NCI-H345 treated with DMSO at 0.1 percent for 48 hours (cell line): ENCODE data around the gene SELENOT.
"Not testable (repeated sequence)": the region's sequence is repeated elsewhere in the genome, so short reads cannot be mapped to it uniquely, and the experiment has no call there.

Experiments
- DNase-seq: peaks from one replicate; lab custom pipeline; 2025; ENCODE audit not compliant: unreplicated experiment; lab: John Stamatoyannopoulos, UW

The SELENOT gene, protein sequence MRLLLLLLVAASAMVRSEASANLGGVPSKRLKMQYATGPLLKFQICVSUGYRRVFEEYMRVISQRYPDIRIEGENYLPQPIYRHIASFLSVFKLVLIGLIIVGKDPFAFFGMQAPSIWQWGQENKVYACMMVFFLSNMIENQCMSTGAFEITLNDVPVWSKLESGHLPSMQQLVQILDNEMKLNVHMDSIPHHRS

DNA sequence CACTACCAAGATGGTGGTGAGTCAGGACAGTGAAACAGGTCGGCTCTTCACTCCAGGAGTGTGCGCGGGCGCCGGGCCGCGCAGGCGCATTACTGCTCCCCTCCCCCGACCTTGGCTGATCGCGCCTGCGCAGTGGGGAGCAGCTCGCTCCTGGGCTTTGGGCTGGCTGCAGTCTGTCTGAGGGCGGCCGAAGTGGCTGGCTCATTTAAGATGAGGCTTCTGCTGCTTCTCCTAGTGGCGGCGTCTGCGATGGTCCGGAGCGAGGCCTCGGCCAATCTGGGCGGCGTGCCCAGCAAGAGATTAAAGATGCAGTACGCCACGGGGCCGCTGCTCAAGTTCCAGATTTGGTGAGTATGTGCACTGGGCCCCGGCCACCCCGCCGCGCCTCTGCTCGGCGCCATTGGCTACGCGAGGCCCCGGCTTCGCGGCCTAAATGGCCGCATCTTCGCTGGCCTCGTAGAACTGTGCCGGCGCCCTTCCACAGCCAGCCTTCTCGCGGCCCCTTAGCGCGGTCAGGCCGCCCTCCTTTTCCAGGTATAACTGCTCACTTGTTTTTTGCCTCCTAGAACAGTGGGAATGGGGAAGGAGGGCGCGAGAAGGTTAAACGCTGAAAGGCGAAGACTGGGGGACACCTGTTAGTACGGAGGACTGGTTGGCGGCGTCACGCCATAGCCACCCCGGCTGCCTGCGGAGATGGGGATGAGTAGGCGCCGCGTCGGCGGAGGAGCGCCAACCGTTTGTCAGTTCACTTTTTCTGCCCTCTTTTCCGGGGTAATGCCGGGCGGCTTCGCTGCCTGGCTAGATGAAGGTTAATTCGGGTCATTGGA lies at the start of gene SELENOT:
TSS of gene SELENOT (plus strand) at position 169 of the 827 bp plus-strand sequence. CDS start at position 211, 42 bp downstream.
- DNase-seq: peak; percentile 82

DNA sequence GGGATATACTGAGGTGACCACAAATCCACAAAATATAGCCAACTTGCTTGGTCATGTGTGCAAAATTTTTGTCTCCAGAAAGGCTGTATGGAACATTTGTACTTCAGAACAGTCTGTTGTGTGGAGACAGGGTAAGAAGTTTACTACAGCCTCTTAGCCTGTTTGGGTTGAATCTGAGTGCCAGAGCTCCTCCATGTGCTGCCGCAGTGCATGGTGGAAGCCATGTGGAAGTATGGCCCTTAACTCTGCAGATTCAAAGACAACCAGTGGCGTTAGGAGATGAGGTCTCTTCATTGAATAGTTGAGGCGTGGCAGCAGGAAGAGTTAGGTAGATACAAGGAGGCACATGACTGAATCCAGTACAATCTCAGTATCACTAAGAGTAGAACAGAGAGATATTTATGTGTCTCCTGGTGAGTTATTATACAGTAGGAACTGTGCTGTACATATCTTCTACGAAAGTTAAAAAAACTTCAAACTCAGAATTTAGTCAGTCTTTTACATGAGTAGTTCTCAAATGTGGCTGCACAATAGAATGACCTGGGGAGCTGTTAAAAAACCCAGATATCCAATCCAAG lies 47.2 kb upstream of the SELENOT start:
- DNase-seq: no peak

DNA sequence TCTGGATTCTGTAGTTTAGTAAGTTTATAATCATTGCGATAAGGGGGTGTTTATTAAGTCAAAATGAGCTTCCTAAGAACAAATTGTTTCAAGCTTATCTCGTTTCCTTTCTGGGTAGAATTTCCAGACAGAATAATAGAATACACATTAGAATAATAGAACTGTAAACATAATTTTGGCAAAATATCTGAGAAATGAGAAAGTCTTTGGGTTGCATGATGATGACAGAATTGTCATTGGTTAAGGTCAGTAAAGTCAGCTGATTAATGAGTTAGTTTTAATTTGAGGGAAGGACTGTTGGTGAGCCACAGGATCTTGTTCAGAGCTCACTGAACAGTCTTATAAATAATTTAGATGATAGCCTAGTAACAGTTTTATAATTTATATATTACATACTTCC lies 46.3 kb upstream of the SELENOT start:
- DNase-seq: no peak

DNA sequence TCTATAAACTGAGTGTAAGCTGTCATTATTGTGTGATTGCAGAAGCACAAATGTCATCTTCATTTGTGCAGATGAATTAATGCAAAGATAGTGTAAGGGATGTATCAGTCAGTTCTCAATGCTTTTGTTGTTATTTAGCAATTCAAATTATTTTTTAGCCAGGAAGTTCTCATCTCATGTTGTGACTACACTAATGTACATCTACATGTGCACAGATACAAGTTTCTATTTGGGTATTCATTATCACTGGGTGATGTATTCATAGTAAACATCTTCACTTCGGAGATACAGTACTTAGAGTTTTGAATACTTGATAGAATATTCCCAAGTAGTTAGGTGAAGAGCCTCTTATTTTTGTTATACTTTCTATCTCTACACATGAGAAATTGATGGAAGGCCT lies 45.4 kb upstream of the SELENOT start:
- DNase-seq: no peak

DNA sequence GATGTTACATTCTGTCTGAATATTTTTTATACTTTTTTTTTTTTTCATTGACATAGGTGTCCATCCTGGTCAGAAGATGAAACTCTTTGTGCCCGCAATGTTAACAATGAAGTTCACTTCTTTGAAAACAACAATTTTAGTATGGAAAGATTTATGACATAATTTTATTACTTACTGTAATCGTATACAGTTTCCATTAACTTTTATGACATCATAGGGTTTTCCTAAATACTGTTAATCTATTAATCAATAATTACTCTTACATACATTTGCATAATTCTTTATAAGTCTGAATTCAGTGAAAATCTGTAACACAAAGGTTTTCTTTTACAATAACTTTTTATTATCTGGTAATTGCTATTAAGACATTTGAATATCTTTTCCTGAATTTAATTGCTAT lies 38.9 kb upstream of the SELENOT start:
- no peak for DNase-seq

DNA sequence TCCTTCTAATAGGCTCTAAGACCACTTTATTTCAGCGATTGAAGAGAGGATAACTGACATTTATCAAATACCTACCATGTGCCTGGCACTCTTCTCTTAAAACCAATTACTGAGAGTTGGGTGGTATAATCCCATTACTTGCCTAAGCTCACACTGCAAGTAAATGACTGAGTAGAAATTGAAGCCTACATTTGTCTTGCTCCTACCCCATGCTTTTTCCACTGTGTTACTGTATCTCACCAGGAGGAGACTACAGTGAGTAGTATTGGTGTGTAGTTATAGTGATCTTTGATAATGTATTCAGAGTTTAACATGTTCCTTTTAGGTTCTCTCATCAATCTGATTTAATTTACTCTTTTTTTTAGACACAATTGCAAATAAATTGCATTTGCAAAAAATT lies 35.8 kb upstream of the SELENOT start:
- no peak for DNase-seq

DNA sequence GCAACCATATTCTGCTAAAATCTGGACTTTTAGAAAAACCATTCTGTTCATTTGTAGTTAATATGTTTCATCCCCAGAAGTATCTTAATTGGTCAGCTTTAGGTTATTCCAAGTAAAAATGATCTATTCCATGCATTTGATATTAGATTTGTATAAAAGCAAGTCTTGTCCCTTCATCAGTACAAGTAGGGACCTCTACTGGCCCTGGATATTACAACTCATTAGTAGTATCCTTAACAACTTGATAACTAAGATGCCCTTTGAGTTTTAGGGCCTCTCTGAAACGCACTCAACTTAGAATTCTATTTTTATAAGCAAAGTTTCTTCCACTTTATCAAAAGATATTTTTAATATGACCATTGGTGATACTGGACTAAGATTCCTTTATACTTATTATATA lies 25.3 kb upstream of the SELENOT start:
- no peak for DNase-seq

DNA sequence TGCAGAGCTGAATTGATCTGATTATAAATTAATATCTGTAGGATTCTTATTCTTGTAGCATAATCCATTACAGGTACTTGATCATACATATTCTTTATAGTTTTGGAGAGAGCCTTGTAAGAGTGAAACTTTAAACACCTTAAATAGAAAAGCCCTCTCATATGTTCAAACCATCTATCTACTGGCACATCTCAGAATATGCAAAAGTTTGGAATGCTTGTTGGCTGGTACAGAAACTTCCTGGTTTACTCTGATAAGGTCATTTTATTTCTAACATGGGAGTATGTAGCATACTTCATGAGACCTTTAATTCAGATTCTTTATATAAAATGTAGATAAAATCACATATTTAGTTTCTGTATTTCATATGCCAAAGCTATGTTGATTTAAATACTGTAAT lies 21.9 kb upstream of the SELENOT start:
- DNase-seq: no peak

DNA sequence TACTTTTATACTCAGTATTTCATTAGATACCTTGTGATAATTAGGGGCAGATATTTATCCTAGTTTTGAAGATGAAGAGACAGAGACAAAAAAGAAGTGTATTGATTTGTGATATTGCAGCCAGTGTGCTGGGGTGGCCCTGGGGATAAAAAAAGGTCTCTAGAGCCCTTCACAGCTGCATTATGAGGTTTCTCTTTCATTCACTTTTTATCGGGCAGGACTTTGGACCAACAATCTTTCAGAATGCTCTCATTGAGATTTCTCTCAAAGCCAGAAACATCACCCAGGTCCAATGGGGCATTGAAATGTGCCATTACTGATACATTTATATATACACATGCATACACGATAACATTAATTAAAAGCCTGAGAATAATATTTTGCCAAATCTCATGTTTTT lies 20.5 kb upstream of the SELENOT start:
- no peak for DNase-seq

DNA sequence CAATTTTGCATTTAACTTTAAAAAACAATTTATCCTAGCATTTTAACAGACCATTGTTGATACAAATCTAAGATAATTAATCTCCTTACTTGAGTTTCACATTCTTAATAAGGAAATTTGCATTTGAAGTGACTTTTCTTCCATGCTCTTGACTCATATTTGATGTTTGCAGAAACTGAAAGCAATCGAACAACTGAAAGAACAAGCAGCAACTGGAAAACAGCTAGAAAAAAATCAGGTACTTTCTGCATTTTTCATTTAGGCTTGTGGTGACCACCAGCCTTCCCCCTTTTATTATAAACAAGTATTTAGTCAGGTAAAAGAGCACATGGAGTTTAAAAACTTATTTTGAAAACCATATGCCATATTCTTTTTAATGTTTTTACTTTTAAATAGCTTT lies 20.1 kb upstream of the SELENOT start:
- no peak for DNase-seq

DNA sequence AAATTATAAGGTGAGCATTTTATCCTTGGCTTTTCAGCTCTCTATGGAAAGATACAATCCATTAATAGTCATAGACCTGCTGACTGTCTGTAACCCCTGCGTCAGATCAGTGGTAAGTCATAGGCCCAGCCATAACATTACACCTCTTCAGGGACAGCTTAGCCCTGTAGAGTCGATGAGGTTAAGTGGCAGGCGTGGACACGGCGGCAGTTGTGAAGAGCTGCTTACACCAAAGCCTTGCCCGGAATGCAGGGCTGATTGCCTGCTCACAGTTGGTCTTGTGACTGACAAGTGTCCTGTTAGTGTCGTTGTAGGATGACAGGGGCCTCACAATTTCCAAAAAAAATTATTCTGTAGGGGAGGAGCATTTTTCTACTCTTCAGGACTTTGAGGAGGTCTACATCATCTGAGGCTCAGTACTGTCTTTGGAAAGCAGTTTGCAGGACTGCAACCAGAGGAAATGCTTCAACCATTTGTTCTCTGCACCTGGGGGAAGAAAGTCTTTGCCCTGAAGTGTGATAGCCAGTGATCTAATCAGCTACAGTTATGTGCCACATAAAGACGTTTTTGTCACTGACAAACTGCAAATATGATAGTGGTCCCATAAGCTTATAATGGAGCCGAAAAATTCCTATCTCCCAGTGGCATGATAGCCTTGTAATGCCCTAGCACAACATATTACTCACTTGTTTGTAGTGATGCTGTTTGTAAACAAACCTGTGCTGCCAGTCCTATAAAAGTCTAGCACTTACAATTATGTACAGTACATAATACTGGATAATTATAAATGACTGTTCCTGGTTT lies 14.9 kb upstream of the SELENOT start:
- DNase-seq: no peak

DNA sequence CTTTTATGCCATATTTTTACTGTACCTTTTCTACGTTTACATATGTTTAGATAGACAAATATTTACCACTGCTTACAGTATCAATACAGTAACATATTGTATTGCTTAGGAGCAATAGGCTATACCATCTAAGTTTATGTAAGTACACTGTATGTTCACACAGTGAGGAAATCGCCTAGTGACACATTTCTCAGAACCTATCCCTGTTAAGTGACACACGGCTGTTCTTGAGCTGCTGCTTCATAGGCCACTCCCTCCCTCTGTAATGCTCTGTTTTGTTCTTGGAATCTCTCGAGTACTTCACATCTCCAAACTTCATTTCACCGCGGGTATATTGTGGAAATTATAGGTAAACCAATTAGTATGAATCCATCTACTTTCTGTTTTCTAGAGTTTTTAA lies 13.4 kb upstream of the SELENOT start:
- no peak for DNase-seq

DNA sequence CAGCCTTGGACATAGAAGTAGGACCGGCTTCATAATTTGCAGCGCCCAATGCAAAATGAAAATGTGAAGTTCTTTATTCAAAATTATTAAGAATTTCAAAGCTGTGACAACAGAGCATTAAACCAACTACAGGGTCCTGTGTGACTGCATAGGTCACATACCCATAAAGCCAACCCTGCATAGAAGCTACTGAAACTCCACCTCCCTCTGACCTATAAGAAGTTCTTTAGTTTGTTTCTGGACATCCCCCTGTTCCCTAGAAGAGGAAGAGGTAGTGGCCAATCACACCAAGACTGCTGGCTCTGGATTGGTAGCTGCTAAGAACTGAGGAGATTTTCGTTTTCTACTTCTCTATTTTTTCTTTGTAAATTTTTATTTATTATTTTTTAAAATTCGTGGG lies 9.0 kb upstream of the SELENOT start:
- no peak for DNase-seq

DNA sequence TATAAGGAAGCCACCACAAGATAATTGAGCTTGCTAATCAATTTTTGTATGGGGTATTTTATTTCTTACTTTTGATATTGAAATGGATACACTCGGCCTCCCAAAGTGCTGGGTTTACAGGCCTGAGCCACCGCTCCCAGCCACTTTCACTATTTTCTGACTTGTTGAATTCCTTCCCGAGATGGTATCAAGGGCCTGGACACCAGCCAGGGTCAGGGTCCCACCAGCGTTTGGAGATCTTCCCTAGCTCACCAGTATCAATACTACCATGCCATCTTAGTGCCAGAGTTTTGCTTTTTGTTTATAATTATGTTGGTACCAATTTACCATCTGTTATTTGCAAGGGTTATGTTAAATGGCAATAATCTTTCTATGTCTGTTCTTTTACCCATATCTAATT lies 5.5 kb upstream of the SELENOT start:
- no peak for DNase-seq

DNA sequence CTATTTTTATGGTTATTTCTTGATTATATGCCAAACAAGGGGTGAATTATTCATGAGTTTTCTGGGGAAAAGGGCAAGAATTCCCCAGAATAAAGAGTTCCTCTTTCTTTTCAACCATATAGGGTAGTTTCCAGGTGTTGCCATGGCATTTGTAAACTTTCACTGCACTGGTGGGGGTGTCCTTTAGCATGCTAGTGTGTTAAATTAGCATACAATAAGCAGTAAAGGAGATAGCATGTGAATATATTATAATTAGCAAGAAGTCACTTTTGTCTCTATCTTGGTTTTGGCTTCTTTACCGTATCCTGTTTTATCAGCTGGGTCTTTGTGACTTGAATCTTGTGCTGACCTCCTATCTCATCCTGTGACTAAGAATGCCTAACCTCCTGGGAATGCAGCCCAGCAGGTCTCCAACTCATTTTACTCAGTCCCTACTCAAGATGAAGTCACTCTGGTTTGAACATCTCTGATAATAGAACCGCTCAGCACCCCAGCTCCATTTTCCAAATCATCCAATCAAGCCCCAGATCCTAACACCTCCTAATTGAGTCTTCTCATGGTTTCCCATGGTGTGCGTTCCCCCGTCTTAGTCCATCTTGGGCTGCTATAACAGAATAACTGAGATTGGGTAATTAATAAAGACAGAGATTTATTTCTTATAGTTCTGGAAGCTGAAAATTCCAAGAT lies 3.4 kb upstream of the SELENOT start:
- DNase-seq: no peak

DNA sequence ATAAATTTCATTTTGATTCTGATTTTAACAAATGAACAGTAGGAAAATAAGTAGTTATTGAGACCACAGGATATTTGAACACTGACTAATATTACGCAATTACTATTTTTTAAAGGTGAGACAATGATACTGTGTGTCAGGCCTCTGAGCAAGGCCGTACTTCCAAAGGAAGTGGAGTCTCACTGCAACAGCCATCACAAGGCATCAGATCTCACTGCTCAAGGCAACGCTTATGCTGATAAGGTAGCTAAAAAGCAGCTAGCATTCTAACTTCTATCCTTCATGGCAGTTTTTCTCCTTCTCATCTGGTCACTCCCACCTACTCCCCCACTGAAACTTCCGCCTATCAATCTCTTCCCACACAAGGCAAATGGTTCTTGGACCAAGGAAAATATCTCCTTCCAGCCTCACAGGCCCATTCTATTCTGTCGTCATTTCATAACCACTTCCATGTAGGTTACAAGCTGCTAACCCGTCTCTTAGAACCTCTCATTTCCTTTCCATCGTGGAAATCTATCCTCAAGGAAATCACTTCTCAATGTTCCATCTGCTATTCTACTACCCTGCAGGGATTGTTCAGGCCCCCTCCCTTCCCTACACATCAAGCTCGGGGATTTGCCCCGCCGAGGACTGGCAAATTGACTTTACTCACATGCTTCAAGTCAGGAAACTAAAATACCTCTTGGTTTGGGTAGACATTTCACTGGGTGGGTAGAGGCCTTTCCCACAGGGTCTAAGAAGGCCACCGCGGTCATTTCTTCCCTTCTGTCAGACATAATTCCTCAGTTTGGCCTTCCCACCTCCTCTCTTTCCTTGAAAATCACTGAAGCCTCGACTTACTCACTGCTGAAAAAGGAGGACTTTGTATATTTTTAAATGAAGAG lies 2.2 kb upstream of the SELENOT start:
- not testable (repeated sequence) for DNase-seq

DNA sequence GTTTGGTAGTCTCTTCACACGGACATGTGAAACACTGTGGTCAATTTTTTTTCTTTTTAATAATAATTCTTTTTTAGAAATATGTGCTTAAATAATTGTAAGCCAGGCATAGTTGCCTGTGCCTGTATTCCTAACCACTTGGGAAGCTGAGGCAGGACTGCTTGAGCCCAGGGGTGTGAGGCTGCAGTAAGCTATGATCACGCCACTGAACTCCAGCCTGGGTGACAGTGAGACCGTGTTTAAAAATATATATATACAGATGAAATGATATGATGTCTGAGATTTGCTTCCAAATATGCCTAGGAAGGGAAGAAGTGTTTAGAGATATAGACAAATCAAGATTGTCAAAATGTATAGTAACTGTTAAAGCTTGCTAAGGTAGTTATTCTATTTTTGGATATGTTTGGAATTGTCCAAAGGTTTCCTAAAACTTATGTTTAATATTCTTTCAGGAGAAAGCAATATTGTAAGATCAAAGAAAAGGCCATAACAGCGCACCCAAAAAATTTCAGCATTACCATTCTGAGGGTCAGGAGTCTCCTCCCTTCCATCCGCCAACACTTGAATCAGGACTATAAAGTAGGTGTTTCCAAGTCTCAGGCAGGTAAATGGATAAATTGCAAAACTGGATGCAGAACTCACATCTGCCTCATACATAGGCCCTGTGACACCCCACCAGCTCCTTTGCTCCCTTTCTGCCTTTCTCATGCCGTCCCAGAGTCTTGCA lies 532 bp upstream of the SELENOT start:
- no peak for DNase-seq

DNA sequence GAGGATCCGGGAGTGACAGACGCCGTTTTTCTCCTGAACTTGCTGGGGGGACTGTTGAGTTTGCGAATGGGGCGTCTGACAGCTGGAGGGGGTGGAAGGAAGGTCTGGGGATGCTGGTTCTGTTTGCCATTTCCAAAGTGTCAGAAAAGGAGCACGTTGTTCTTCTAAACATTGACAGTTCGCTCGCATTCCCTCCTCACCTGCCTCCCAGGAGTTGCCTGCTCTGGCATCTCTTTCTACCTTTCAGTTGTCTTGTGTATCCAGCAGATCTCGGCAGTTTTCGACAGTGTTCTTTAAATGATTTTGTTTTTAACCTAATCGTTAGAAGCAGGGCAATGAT lies 829 bp downstream of the SELENOT start:
- no peak for DNase-seq

DNA sequence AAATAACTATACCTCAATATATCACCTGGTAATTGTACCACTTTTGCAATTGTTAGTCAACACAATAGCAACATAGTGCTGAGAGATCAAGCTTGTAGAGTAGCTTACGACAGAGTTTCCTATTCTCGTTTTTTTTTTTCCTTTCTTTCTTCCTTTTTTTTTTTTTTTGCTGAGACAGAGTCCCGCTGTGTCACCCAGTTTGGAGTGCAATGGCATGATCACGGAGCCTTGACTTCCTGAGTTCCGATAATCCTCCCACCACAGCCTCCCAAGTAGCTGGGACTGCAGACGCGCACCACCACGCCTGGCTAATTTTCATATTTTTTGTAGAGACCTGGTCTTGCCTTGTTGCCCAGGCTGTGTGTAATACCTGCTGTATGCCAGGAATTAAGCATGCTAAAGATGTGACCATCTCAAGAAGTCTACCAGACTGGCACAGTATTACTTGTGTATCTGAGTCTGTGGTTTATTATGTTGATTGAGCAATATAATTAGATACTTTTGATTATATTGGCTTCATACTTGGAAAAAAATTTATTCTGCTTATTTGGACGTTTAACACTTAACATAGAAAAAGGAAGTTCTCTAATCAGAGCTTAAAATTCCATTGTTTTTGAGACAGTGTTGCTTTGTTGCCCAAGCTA lies 3.0 kb downstream of the SELENOT start:
- DNase-seq: no peak
